IPS DF 6.9 (cell line): ENCODE measurements around the gene ZNF564.

Experiments used
- DNase-seq: peaks from one replicate; pipeline ENCODE4 v3.0.0-alpha.2; 2013; ENCODE audit warnings: low read depth, low spot score
- H3K27ac ChIP-seq: one replicate; pipeline ENCODE4 v1.5.1; 2013; ENCODE audit warnings: low read length, control low read depth
- H3K27me3 ChIP-seq: 2 replicates; pipeline ENCODE4 v1.6.1; 2013; ENCODE audit warnings: mild to moderate bottlenecking, low read length; ENCODE audit not compliant: control insufficient read depth, insufficient read depth
- H3K36me3 ChIP-seq: 2 replicates; pipeline ENCODE4 v1.6.1; 2013; ENCODE audit warnings: low read length; ENCODE audit not compliant: control insufficient read depth, insufficient read depth
- H3K4me1 ChIP-seq: 2 replicates; pipeline ENCODE4 v1.6.1; 2013; ENCODE audit warnings: low read length; ENCODE audit not compliant: control insufficient read depth, insufficient read depth
- H3K4me3 ChIP-seq: 2 replicates; pipeline ENCODE4 v1.5.1; 2013; ENCODE audit warnings: mild to moderate bottlenecking, low read length
- H3K9me3 ChIP-seq: 2 replicates; pipeline ENCODE4 v1.6.1; 2013; ENCODE audit warnings: low read length, inconsistent platforms; ENCODE audit not compliant: control insufficient read depth, insufficient read depth
- WGBS: extraction: QIAGEN DNeasy Blood & Tissue Kit; methylation state at CpG from one replicate; pipeline ENCODE4 v1.1.7; 2013; ENCODE audit warnings: mixed read lengths, missing lambda C conversion rate; ENCODE audit not compliant: insufficient read length, insufficient coverage; 5-methylcytosine and 5-hydroxymethylcytosine counted together

The ZNF564 gene

DNA sequence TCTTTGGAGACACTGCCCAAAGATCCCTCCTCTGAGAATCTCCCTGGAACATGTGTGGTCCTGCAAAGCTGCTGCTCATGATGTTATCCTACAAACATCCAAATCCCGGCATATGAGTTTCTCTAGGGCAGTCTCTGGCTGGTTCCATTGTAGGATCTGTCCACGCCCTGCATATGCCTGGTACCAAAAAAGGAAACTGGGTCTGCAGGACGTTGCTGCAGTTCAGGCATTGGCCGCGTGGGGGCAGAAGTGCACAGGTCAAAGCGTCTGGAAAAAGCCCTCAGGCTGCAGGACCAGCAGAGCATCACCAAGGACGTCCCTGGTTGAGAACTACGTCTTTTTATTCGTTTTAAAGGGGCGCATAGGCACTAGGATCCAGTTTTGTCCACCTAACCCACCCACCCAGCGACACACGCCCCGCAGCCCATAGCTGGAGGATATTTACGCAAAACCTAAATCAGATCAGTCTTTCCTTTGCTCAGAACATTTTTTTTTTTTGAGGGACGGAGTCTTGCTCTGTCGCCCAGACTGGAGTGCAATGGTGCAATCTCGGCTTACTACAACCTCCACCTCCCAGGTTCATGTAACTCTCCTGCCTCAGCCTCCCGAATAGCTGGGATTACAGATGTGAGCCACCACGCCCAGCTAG is 12.9 kb upstream of the ZNF564 start:
- Histone ChIP-seq H3K4me1 (no peaks in the 10 kb centered on the region), H3K36me3 (no peaks in the 10 kb centered on the region), H3K9me3 (no peaks in the 10 kb centered on the region), H3K4me3 (no peak overlapping the region), H3K27ac (no peak overlapping the region), H3K27me3 (no peaks in the 10 kb centered on the region)
- peak; percentile 73 for DNase-seq
- WGBS, result no CpG with 5 or more reads among the region's 19 CpGs

GRCh38 chr19:12555456-12555930 is 4.2 kb upstream of the ZNF564 start:
- H3K36me3 ChIP-seq, result no peaks in the 10 kb centered on the region
- no peaks in the 10 kb centered on the region for H3K9me3 ChIP-seq
- no peaks in the 10 kb centered on the region for H3K4me1 ChIP-seq
- no CpG with 5 or more reads among the region's 39 CpGs for WGBS
- no peaks in the 10 kb centered on the region for H3K27me3 ChIP-seq
- no peak overlapping the region for H3K4me3 ChIP-seq
- no peak for DNase-seq
- H3K27ac ChIP-seq, result no peak overlapping the region

GRCh38 chr19:12546903-12547302 is 4.4 kb downstream of the ZNF564 start:
- Histone ChIP-seq H3K4me1 (no peaks in the 10 kb centered on the region), H3K27ac (no peak overlapping the region), H3K36me3 (no peaks in the 10 kb centered on the region), H3K27me3 (no peaks in the 10 kb centered on the region), H3K9me3 (no peaks in the 10 kb centered on the region), H3K4me3 (no peak overlapping the region)
- WGBS, result no CpG with 5 or more reads among the region's 2 CpGs
- no peak for DNase-seq

DNA sequence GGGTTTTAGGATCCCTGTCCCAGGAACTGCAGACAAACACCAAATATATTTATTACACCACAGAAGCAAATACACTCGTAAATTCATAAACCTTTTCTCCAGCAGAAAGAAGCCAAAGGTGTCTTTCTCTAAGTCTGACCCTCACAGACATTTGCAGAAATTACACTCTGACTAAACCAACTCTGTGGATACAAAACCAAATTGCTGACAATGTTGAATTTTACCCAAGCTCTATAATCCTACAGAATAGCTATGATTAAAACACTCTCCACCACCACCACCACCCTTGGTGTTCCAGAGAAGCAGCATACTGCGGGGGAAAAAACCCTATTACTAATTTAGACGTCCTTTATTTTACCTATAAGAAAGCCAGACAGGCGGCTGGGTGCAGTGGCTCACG is 5.2 kb downstream of the ZNF564 start:
- no peaks in the 10 kb centered on the region for H3K27me3 ChIP-seq
- no peaks in the 10 kb centered on the region for H3K9me3 ChIP-seq
- WGBS, result no CpG with 5 or more reads among the region's 5 CpGs
- no peaks in the 10 kb centered on the region for H3K36me3 ChIP-seq
- H3K4me1 ChIP-seq, result no peaks in the 10 kb centered on the region
- no peak for DNase-seq
- no peak overlapping the region for H3K4me3 ChIP-seq
- no peak overlapping the region for H3K27ac ChIP-seq

DNA sequence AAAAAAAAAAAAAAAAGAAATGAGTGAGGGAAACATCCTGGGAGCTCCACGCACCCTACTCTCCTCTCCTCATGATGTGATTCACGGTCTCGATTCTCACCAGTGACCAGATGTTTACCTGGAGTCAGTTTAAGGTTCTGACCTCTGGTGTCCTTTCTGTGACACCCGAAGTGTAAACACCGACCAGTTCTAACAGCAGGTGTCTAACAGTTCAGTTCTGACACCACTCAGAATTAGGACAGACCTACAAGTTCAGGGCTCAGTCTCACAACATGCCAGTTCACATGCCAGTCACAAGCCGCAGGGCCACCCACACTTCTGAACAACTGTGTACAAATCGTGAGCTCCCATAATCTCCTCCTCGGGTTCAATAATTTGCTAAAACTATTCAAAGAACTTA is 6.0 kb downstream of the ZNF564 start:
- no CpG with 5 or more reads among the region's 8 CpGs for WGBS
- no peak for DNase-seq
- Histone ChIP-seq H3K27ac (no peak overlapping the region), H3K36me3 (no peaks in the 10 kb centered on the region), H3K27me3 (no peaks in the 10 kb centered on the region), H3K4me1 (no peaks in the 10 kb centered on the region), H3K4me3 (no peak overlapping the region), H3K9me3 (no peaks in the 10 kb centered on the region)

DNA sequence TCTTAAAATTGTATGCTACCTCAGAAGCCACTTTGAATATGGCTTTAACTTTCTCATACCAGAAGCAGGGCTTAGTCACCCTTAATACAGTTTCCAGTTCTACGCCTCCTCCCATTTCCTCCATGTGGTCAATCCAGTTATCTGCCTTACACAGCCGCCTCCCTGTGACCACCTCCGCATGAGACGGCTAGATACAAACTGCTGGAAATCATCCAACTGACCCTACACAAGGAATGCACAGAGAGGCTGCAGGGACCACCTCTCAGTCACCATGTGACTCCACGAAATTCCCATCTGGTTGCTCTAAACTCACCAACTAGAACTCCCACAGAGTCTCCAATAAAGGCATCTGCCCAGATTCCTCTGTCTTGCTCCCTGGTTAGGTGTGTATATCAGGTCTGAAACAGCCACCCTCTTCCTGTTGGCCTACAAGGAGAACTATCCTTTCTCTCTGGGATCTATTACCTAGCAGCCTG is 6.8 kb downstream of the ZNF564 start:
- H3K9me3 ChIP-seq, result no peaks in the 10 kb centered on the region
- no peak for DNase-seq
- no peaks in the 10 kb centered on the region for H3K27me3 ChIP-seq
- no peaks in the 10 kb centered on the region for H3K4me1 ChIP-seq
- H3K27ac ChIP-seq, result no peak overlapping the region
- no peak overlapping the region for H3K4me3 ChIP-seq
- no CpG with 5 or more reads among the region's 5 CpGs for WGBS
- no peaks in the 10 kb centered on the region for H3K36me3 ChIP-seq

DNA sequence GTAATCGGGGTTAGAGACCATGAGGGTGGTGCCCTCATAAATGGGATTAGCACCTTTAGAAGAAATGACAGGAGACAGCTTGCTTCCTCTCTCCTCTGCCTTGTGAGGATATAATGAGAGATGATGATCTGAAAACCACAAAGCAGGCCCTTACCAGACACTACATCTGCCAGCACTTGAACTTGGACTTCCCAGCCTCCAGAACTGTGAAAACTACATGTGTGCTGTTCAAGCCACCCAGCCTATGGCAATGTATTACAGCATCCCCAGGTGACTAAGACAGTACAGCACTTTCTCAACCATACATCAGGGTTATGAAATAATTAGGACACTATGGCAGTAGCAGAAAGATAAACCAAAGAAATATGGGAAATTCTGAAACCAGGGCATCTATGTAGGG is 7.4 kb downstream of the ZNF564 start:
- H3K36me3 ChIP-seq, result no peaks in the 10 kb centered on the region
- no peak overlapping the region for H3K27ac ChIP-seq
- no peaks in the 10 kb centered on the region for H3K9me3 ChIP-seq
- DNase-seq, result no peak
- no peaks in the 10 kb centered on the region for H3K4me1 ChIP-seq
- WGBS, result no CpG with 5 or more reads among the region's 1 CpG
- H3K27me3 ChIP-seq, result no peaks in the 10 kb centered on the region
- H3K4me3 ChIP-seq, result no peak overlapping the region

- no peaks in the 10 kb centered on the region for H3K27me3 ChIP-seq
- no peaks in the 10 kb centered on the region for H3K4me1 ChIP-seq
- H3K36me3 ChIP-seq, result peaks cover 23% of the 10 kb centered on the region; the same call in 1 of the 2 replicates
- no peak for DNase-seq
- H3K9me3 ChIP-seq, result peaks cover 23% of the 10 kb centered on the region
- WGBS, result no CpG with 5 or more reads among the region's 8 CpGs
- no peak overlapping the region for H3K27ac ChIP-seq
- no peak overlapping the region for H3K4me3 ChIP-seq
Observed at GRCh38 chr19:12527034-12527836, 24.0 kb downstream of the ZNF564 start.

- no CpG with 5 or more reads among the region's 4 CpGs for WGBS
- peaks cover 23% of the 10 kb centered on the region for H3K9me3 ChIP-seq
- H3K36me3 ChIP-seq, result peaks cover 23% of the 10 kb centered on the region; the same call in 1 of the 2 replicates
- no peak overlapping the region for H3K4me3 ChIP-seq
- no peaks in the 10 kb centered on the region for H3K27me3 ChIP-seq
- no peaks in the 10 kb centered on the region for H3K4me1 ChIP-seq
- DNase-seq, result no peak
- H3K27ac ChIP-seq, result no peak overlapping the region
Observed at GRCh38 chr19:12526542-12526941, 24.7 kb downstream of the ZNF564 start.

DNA sequence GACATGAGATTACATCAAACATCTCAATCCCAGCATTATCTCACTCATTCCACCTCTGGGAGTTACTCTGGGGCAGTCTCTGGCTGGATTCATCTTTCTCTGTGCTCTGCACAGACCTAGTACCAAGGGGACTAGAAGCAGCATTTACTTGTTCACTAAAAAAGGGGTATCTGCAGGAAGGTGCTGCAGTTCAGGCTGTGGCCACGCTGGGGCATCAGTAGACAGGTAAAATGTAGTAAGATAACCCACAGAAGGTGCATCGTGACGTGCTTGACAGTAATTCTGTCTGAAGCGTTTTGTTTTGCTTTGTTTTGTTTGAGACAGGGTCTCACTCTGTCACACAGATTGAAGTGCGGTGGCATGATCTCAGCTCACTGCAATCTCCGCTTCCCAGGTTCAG is 29.3 kb downstream of the ZNF564 start:
- WGBS, result no CpG with 5 or more reads among the region's 6 CpGs
- DNase-seq, result no peak
- Histone ChIP-seq H3K4me3 (no peak overlapping the region), H3K27ac (no peak overlapping the region), H3K9me3 (peaks cover 18% of the 10 kb centered on the region), H3K4me1 (no peaks in the 10 kb centered on the region), H3K27me3 (no peaks in the 10 kb centered on the region), H3K36me3 (peaks cover 11% of the 10 kb centered on the region; the same call in 1 of the 2 replicates)
